Pancreas (tissue), 10 donors: Measurements from ENCODE around the gene KCNC3. TPM values are rescaled to one million over a fixed set of nuclear protein-coding genes. Genes with fewer than 3 reads are reported as not detected.
A peak's percentile ranks its signal among the peaks of the same experiment; 100 is the strongest.

Experiments
- ATAC-seq, 4 donors: fragments of 200-7000 bp; cut with Tn5 transposase; one replicate each; pipeline versions ENCODE4 v1.8.0 to v1.9.1; 2020; ENCODE audit warnings: mild to moderate bottlenecking in 4 of 4, moderate library complexity in 4 of 4
- DNase-seq, 6 donors: peaks; one replicate each; pipeline ENCODE4 v3.0.0-alpha.2; 2020
- FAIRE-seq: peaks from 2 replicates; lab custom pipeline; 2012; peaks lifted over from hg19 to GRCh38; lab: Jason Lieb, UNC
- H3K27ac ChIP-seq, 4 donors: fragments of 200-600 bp; sonication (generic); 1 replicate in 3 of 4; 2 replicates in 1 of 4; pipeline versions ENCODE4 v1.5.0 to v1.8.0; 2020
- H3K27me3 ChIP-seq, 4 donors: fragments of 200-600 bp; one replicate each; pipeline ENCODE4 v1.8.0; 2021
- H3K36me3 ChIP-seq, 3 donors: fragments of 200-600 bp; sonication (generic) in 1 of 3; one replicate each; pipeline versions ENCODE4 v1.5.0 to v1.8.0; 2020 to 2021
- H3K4me1 ChIP-seq, 3 donors: fragments of 200-600 bp; one replicate each; pipeline ENCODE4 v1.8.0; 2021
- H3K4me3 ChIP-seq, 4 donors: fragments of 200-600 bp; sonication (generic) in 2 of 4; one replicate each; pipeline versions ENCODE4 v1.5.0 to v1.8.0; 2020 to 2021
- H3K9me3 ChIP-seq, 4 donors: fragments of 200-600 bp; one replicate each; pipeline ENCODE4 v1.8.0; 2021
- WGBS, 2 donors: extraction: QIAGEN DNeasy Blood & Tissue Kit; methylation state at CpG; one replicate each; pipeline ENCODE4 v1.1.7; 2013; 5-methylcytosine and 5-hydroxymethylcytosine counted together
- intact Hi-C, 3 donors: fragments of 100-400 bp; cut with DNase I; formaldehyde crosslinking; loops; one replicate each; pipeline versions ENCODE4 v1.11.1 to v1.14.2; 2022
- polyA plus RNA-seq, 2 donors: library from polyadenylated mRNA; stranded (reverse); fragments of 200-250 nt; gene quantifications; one replicate each; pipeline ENCODE4 v1.2.3, GENCODE V29; 2013
- total RNA-seq, 6 donors: library from RNA; stranded (reverse); fragmentation: NEBNext Ultra II Directional in 4 of 6; extraction: Animal tissue kit (Norgen Biotek cat#: 25700) in 4 of 6; gene quantifications; one replicate each; pipeline versions ENCODE4 v1.2.1 to v1.2.4, GENCODE V29; 2021 to 2023
- TF ChIP-seq, protein P1 (sequence below), 4 donors: fragments of 200-600 bp; sonication (generic) in 3 of 4; IDR thresholded peaks; one replicate each; pipeline versions ENCODE4 v1.5.0 to v1.8.0; 2021; ENCODE audit warnings: antibody characterized with exemption in 4 of 4
- donor health status: healthy with polysubstance abuse.
- donor health status: DM: no; HTN: no; CAD: no; lungs with moderate emphysema.
- donor health status: DM: no; HTN: no; CAD: no.
- donor health status: control.
- donor health status: control.
- donor health status: Bipolar disorder and iron deficiency.
- donor health status: DM: yes; HTN: yes; CAD: no.
- donor health status: DM: no; HTN: no; CAD: no.
- donor health status: DM: no; HTN: no; CAD: no.
- donor health status: DM: yes; HTN: yes; CAD: no.

Gene KCNC3
- total and polyA plus RNA-seq, 8 donors = 2.4 to 7.1 (median 3.6) TPM

DNA sequence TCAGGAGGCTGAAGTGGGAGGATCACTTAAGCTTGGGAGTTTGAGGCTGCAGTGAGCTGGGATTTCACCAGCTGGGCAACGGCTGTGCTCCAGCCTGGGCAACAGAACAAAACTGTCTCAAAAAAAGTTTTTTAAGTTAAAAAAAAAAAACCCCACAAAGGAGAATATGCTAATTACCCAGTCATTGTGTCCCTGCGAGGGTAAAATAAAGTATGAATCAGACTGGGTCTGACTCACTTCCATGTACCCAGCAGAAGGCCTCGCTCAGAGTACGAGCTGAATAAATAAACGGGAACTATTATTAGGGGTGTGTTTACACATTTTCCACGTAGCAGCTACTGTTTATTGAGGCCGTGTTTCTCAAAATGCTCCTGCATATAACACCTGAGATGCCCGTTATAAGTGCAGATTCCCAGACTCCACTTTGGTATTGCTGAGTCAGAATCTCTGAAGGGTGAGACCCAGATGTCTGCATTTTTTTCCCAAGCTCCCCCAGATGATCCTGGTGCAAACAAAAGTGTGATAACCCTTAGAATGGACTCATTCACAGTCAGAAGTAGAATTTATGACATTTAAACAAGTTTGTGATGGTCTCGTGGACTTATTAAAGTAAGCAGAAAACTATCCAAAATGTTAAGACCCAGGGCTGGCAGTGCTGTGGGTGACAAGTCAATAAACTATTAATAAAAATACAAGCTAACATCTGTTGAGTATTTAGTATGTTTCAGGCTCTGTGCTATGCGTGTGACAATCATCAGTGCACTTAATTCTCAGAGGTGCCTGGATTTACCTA is 28.2 kb downstream of the KCNC3 start:
- H3K9me3 ChIP-seq = no peaks in the 10 kb centered on the region
- TF ChIP-seq, protein P1, sequence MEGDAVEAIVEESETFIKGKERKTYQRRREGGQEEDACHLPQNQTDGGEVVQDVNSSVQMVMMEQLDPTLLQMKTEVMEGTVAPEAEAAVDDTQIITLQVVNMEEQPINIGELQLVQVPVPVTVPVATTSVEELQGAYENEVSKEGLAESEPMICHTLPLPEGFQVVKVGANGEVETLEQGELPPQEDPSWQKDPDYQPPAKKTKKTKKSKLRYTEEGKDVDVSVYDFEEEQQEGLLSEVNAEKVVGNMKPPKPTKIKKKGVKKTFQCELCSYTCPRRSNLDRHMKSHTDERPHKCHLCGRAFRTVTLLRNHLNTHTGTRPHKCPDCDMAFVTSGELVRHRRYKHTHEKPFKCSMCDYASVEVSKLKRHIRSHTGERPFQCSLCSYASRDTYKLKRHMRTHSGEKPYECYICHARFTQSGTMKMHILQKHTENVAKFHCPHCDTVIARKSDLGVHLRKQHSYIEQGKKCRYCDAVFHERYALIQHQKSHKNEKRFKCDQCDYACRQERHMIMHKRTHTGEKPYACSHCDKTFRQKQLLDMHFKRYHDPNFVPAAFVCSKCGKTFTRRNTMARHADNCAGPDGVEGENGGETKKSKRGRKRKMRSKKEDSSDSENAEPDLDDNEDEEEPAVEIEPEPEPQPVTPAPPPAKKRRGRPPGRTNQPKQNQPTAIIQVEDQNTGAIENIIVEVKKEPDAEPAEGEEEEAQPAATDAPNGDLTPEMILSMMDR (IDR thresholded peaks at IDR 0.05) = no peak
- H3K4me1 ChIP-seq = no peaks in the 10 kb centered on the region
- no peak for FAIRE-seq
- WGBS, 2 donors = 89 to 90% methylated on average over 10 of the region's 10 CpGs
- H3K4me3 ChIP-seq = no peak overlapping the region
- no peak overlapping the region for H3K27ac ChIP-seq
- ATAC-seq = peak in 2 of 4 donors; percentile 47 to 67
- intact Hi-C loops = no loop called here
- H3K36me3 ChIP-seq = peaks cover 0 to 9% (median 0%) of the 10 kb centered on the region in 3 donors
- DNase-seq = no peak
- no peaks in the 10 kb centered on the region for H3K27me3 ChIP-seq

DNA sequence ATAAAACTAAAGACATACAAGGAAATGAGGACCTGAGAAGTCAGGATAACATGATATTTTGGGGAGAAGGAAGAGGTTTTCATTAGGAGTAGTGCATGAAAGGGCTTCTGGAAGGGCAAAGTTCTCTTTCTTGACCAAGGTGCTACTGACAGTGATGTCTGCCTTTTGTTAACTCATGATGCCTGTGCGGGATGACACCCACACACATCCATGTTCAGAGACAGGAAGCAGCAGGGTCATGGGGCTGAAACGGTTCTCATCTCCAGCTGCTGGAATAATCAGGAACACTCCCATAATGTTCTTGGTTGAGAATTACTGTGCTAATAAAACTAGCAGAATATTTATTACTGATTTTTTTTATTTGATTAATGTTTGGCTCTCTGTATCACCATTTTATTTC is 29.1 kb downstream of the KCNC3 start:
- H3K36me3 ChIP-seq = peaks cover 0 to 9% (median 0%) of the 10 kb centered on the region in 3 donors
- no peaks in the 10 kb centered on the region for H3K4me1 ChIP-seq
- ATAC-seq (no peak), FAIRE-seq (no peak), DNase-seq (peak in 1 of 6 donors; percentile 2)
- 72 to 77% methylated on average over 2 of the region's 2 CpGs for WGBS, 2 donors
- TF ChIP-seq, protein P1 (IDR thresholded peaks at IDR 0.05) = no peak
- H3K4me3 ChIP-seq = no peak overlapping the region
- H3K27ac ChIP-seq = no peak overlapping the region
- intact Hi-C loops = no loop called here
- H3K9me3 ChIP-seq = no peaks in the 10 kb centered on the region
- no peaks in the 10 kb centered on the region for H3K27me3 ChIP-seq

DNA sequence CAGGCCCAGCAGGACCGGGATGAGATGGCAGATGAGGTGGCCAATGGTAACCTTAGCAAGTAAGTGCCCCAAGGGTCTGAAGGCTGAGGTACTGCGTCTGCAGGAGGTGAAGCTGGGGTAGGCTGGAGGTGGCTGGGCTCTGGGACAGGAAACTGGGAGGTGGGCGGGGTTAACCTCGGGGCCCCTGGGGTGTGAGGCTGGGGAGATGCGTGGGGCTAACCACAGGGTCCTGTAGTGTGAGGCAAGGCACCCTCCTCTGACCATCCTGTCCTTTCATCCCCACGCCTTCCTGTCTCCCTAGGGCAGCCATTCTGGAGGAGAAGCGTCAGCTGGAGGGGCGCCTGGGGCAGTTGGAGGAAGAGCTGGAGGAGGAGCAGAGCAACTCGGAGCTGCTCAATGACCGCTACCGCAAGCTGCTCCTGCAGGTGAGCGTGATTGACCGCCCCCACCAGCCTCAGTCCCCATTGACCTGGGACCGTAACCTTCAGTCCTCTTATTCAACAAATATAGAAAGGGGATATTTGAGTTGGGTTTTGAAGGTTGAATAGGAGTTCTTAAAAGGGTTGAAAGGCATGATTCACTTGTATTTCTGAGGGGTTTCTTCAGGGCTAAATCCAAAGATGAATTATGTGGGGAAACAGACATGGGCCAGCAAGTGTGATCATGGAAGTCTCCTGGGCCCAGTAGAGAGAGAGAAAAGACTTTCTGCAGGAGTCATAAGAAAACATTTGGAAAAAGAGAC is 35.7 kb downstream of the KCNC3 start:
- no peaks in the 10 kb centered on the region for H3K4me1 ChIP-seq
- H3K27ac ChIP-seq = no peak overlapping the region
- H3K27me3 ChIP-seq = no peaks in the 10 kb centered on the region
- TF ChIP-seq, protein P1 (IDR thresholded peaks at IDR 0.05) = no peak
- ATAC-seq (no peak), DNase-seq (no peak), FAIRE-seq (no peak)
- intact Hi-C loops = no loop called here
- no peaks in the 10 kb centered on the region for H3K9me3 ChIP-seq
- no peak overlapping the region for H3K4me3 ChIP-seq
- WGBS, 2 donors = 86 to 89% methylated on average over 14 of the region's 14 CpGs
- H3K36me3 ChIP-seq = peaks cover 0 to 38% (median 0%) of the 10 kb centered on the region in 3 donors

DNA sequence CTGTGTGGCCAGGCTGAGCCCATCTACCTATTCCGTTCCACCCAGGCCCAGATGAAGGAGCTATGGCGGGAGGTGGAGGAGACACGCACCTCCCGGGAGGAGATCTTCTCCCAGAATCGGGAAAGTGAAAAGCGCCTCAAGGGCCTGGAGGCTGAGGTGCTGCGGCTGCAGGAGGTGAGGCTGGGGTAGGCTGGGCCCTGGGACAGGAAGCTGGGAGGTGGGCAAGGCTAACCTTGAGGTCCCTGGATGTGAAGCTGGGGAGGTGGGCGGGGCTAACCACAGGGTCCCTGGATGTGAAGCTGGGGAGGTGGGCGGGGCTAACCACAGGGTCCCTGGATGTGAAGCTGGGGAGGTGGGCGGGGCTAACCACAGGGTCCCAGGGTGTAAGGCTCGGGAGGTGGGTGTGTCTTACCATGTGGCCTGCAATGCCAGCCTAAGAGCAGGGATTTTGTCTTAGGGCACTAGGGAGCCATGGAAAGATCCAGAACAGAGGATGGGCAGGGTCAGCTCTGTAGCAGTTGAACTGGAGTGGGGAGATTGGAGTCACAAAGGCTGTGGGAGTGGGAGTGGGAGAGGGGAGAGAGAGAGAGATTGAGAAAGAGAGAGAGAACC is 36.9 kb downstream of the KCNC3 start:
- no peak for DNase-seq
- peaks cover 0 to 40% (median 0%) of the 10 kb centered on the region in 3 donors for H3K36me3 ChIP-seq
- intact Hi-C loops = no loop called here
- H3K27me3 ChIP-seq = no peaks in the 10 kb centered on the region
- H3K9me3 ChIP-seq = no peaks in the 10 kb centered on the region
- no peak for FAIRE-seq
- WGBS, 2 donors = 89 to 94% methylated on average over 11 of the region's 11 CpGs
- no peak overlapping the region for H3K4me3 ChIP-seq
- no peak overlapping the region for H3K27ac ChIP-seq
- H3K4me1 ChIP-seq = no peaks in the 10 kb centered on the region
- no peak for ATAC-seq
- TF ChIP-seq, protein P1 (IDR thresholded peaks at IDR 0.05) = no peak
